Vagina (tissue), 2 donors: Measurements from ENCODE around the gene LCK. TPM values are rescaled to one million over a fixed set of nuclear protein-coding genes. Genes with fewer than 3 reads are reported as not detected.
"Not testable (repeated sequence)": the region's sequence is repeated elsewhere in the genome, so short reads cannot be mapped to it uniquely, and the experiment has no call there.

ENCODE experiments used
- DNase-seq, 2 donors: peaks; one replicate each; pipeline ENCODE4 v3.0.0-alpha.2; 2017; ENCODE audit errors: extremely low spot score in 2 of 2
- H3K27ac ChIP-seq: fragments of 200-600 bp; sonication (generic); one replicate; pipeline ENCODE4 v1.5.1; 2019
- H3K27me3 ChIP-seq: fragments of 200-600 bp; sonication (generic); one replicate; pipeline ENCODE4 v1.5.1; 2019
- H3K36me3 ChIP-seq, 2 donors: fragments of 200-600 bp; sonication (generic); one replicate each; pipeline ENCODE4 v1.5.1; 2017 to 2019
- H3K4me1 ChIP-seq: fragments of 200-600 bp; sonication (generic); one replicate; pipeline ENCODE4 v1.5.1; 2019
- H3K4me3 ChIP-seq, 2 donors: fragments of 200-600 bp; sonication (generic); 1 replicate in 1 of 2; 2 replicates in 1 of 2; pipeline ENCODE4 v1.5.1; 2016 to 2019
- H3K9me3 ChIP-seq: fragments of 200-600 bp; sonication (generic); one replicate; pipeline ENCODE4 v1.5.1; 2019
- POLR2A ChIP-seq, 2 donors: fragments of 450-650 bp; IDR thresholded peaks; one replicate each; pipeline ENCODE4 v1.6.1; 2017; ENCODE audit warnings: antibody characterized with exemption in 2 of 2, mild to moderate bottlenecking in 2 of 2, moderate library complexity in 2 of 2
- POLR2AphosphoS5 ChIP-seq, 2 donors: sonication (generic); formaldehyde crosslinking; IDR thresholded peaks; one replicate each; pipeline ENCODE4 v1.9.0; 2017; ENCODE audit warnings: antibody characterized with exemption in 2 of 2, mild to moderate bottlenecking in 2 of 2, low read depth in 1 of 2; ENCODE audit not compliant: insufficient read depth in 1 of 2
- intact Hi-C: fragments of 100-400 bp; cut with DNase I; formaldehyde crosslinking; loops from one replicate; pipeline ENCODE4 v1.15.1; 2023
- total RNA-seq: library from RNA; depleted of rRNA; stranded (reverse); fragments of >200 nt; gene quantifications from one replicate; pipeline ENCODE4 v1.2.3, GENCODE V29; 2016
- TF ChIP-seq, protein P1 (sequence below), 3 experiments: fragments of 450-650 bp in 2 of 3; fragments of 200-600 bp in 1 of 3; sonication (generic) in 1 of 3; IDR thresholded peaks; one replicate each; pipeline ENCODE4 v1.5.1; 2017 to 2019; ENCODE audit warnings: antibody characterized with exemption in 3 of 3, mild to moderate bottlenecking in 2 of 3, moderate library complexity in 2 of 3

Gene LCK
- total RNA-seq, 1 donor from 2014 or later, result 6.4 TPM

DNA sequence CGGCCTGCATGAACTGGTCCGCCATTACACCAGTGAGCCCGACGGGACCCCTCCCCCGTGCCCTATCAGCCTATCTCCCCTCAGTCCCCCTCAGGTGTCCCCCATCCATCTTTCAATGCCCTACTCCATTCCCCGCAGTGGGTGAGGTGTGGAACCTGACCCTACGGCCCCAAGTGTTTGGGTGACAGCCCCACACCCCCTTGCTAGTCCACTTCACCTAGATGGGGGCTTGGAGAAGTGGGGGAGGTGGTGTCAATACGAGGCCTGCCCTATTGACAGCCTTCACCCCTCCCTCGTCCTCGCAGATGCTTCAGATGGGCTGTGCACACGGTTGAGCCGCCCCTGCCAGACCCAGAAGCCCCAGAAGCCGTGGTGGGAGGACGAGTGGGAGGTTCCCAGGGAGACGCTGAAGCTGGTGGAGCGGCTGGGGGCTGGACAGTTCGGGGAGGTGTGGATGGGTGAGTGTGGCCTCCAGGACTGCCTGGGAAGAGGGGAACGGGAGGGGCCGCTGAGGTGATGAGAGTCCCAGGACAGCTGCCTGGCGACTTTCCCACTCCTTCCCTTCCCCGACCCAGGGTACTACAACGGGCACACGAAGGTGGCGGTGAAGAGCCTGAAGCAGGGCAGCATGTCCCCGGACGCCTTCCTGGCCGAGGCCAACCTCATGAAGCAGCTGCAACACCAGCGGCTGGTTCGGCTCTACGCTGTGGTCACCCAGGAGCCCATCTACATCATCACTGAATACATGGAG, 25.1 kb downstream of the LCK start:
- no peak for DNase-seq
- no peak for TF ChIP-seq POLR2A (IDR thresholded peaks at IDR 0.05)
- TF ChIP-seq, protein P1, sequence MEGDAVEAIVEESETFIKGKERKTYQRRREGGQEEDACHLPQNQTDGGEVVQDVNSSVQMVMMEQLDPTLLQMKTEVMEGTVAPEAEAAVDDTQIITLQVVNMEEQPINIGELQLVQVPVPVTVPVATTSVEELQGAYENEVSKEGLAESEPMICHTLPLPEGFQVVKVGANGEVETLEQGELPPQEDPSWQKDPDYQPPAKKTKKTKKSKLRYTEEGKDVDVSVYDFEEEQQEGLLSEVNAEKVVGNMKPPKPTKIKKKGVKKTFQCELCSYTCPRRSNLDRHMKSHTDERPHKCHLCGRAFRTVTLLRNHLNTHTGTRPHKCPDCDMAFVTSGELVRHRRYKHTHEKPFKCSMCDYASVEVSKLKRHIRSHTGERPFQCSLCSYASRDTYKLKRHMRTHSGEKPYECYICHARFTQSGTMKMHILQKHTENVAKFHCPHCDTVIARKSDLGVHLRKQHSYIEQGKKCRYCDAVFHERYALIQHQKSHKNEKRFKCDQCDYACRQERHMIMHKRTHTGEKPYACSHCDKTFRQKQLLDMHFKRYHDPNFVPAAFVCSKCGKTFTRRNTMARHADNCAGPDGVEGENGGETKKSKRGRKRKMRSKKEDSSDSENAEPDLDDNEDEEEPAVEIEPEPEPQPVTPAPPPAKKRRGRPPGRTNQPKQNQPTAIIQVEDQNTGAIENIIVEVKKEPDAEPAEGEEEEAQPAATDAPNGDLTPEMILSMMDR (IDR thresholded peaks at IDR 0.05), result no peak
- no peak for TF ChIP-seq POLR2AphosphoS5 (IDR thresholded peaks at IDR 0.05; ENCODE audit: insufficient read depth in 1 of 2, low read depth in 1 of 2)
- Histone ChIP-seq H3K4me1 (no peaks in the 10 kb centered on the region), H3K4me3 (no peak overlapping the region), H3K27ac (no peak overlapping the region), H3K36me3 (no peaks in the 10 kb centered on the region), H3K27me3 (no peaks in the 10 kb centered on the region), H3K9me3 (no peaks in the 10 kb centered on the region)
- intact Hi-C loops, result no loop called here

DNA sequence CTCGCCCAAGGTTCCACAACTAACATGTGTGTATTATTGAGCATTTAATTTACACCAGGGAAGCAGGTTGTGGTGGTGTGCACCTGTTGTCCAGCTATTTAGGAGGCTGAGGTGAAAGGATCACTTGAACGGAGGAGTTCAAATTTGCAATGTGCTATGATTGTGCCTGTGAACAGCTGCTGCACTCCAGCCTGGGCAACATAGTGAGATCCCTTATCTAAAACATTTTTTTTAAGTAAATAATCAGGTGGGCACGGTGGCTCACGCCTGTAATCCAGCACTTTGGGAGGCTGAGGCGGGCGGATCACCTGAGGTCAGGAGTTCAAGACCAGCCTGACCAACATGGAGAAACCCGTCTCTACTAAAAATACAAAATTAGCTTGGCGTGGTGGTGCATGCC, 33.7 kb downstream of the LCK start:
- H3K36me3 ChIP-seq, H3K27ac ChIP-seq, H3K4me1 ChIP-seq, H3K4me3 ChIP-seq, intact Hi-C loops, H3K27me3 ChIP-seq, H3K9me3 ChIP-seq, DNase-seq: not testable (repeated sequence)

DNA sequence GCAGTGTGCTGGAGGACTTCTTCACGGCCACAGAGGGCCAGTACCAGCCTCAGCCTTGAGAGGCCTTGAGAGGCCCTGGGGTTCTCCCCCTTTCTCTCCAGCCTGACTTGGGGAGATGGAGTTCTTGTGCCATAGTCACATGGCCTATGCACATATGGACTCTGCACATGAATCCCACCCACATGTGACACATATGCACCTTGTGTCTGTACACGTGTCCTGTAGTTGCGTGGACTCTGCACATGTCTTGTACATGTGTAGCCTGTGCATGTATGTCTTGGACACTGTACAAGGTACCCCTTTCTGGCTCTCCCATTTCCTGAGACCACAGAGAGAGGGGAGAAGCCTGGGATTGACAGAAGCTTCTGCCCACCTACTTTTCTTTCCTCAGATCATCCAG, 34.6 kb downstream of the LCK start:
- DNase-seq, result no peak
- Histone ChIP-seq H3K27me3 (no peaks in the 10 kb centered on the region), H3K27ac (no peak overlapping the region), H3K9me3 (no peaks in the 10 kb centered on the region), H3K4me1 (peaks cover 7% of the 10 kb centered on the region), H3K4me3 (no peak overlapping the region), H3K36me3 (no peaks in the 10 kb centered on the region)
- no peak for TF ChIP-seq POLR2AphosphoS5 (IDR thresholded peaks at IDR 0.05; ENCODE audit: insufficient read depth in 1 of 2, low read depth in 1 of 2)
- no peak for TF ChIP-seq POLR2A (IDR thresholded peaks at IDR 0.05)
- TF ChIP-seq, protein P1 (IDR thresholded peaks at IDR 0.05), result no peak
- intact Hi-C loops, result no loop called here

DNA sequence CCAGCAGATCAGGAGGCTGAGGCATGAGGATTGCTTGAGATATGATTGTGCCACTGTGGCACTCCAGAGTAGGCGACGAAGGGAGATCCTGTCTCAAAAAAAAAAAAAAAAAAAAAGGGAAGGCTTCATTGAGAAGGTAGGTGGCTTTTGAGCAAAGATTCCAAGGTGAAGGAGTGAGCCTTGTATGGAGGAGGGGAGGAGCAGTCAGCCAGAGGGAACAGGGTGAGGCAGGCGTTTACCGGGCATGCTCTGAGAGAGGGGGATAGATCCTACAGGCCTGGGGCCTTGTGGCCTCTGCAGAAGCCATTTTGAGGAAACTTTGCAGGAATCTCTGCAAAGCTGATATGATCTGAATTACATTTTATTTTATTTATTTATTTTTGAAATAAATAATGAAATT, 35.7 kb downstream of the LCK start:
- intact Hi-C loops, result no loop called here

DNA sequence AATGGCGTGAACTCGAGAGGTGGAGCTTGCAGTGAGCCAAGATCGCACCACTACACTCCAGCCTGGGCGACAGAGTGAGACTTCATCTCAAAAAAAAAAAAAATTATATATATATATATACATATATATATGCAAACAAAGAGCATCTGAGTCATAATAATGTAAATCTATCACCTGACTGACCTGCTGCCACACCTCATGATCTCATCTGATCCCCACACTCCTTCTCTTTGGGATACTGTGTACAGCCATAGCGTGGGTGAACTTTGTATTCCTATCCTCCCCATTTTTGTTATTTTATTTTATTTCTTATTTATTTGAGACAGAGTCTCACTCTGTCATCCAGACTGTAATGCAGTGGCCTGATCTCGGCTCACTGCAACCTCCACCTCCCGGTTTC, 38.2 kb downstream of the LCK start:
- TF ChIP-seq POLR2AphosphoS5 (IDR thresholded peaks at IDR 0.05; ENCODE audit: insufficient read depth in 1 of 2, low read depth in 1 of 2), result peak in 1 of 2 donors; percentile 62
- TF ChIP-seq POLR2A (IDR thresholded peaks at IDR 0.05), result no peak
- no peaks in the 10 kb centered on the region for H3K9me3 ChIP-seq
- no peaks in the 10 kb centered on the region for H3K36me3 ChIP-seq
- no peaks in the 10 kb centered on the region for H3K27me3 ChIP-seq
- H3K4me3 ChIP-seq, result no peak overlapping the region
- peaks cover 32% of the 10 kb centered on the region for H3K4me1 ChIP-seq
- DNase-seq, result no peak
- H3K27ac ChIP-seq, result no peak overlapping the region
- intact Hi-C loops, result no loop called here

More for the DNA sequence above, 35.7 kb downstream of the LCK start:
- Histone ChIP-seq H3K36me3 (no peaks in the 10 kb centered on the region), H3K27ac (no peak overlapping the region), H3K4me3 (no peak overlapping the region), H3K9me3 (no peaks in the 10 kb centered on the region), H3K27me3 (no peaks in the 10 kb centered on the region), H3K4me1 (peaks cover 13% of the 10 kb centered on the region)
- no peak for DNase-seq
- TF ChIP-seq POLR2A (IDR thresholded peaks at IDR 0.05) (no peak), POLR2AphosphoS5 (IDR thresholded peaks at IDR 0.05; ENCODE audit: insufficient read depth in 1 of 2, low read depth in 1 of 2) (no peak)
- TF ChIP-seq, protein P1 (IDR thresholded peaks at IDR 0.05), result no peak

DNA sequence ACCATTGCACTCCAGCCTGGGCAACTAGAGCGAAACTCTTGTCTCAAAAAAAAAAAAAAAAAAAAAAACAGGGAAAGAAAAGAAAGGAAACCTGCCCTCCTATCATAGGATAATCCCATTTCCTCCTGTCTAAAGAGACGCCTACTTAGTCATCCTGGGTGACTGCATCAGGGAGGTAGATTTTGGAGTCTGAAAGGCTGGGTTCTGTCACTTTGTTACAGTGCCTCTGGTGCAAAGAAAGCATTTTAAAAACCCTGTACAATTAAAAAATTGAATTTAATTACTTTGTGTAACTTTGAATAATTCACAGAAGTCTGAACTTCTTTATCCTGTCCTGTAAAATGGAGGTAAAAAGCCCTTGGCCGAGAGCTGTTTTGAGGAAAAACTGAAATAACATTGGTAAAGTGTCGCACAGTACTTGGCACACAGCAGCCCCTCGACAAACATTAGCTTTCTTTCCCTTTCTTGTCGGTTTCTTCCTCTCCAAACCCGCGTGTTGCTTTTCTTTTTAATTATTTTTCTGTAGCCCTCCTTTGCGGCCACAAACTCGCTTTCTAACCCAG, 40.2 kb downstream of the LCK start:
- Histone ChIP-seq H3K4me1 (peaks cover 37% of the 10 kb centered on the region), H3K27me3 (no peaks in the 10 kb centered on the region), H3K36me3 (no peaks in the 10 kb centered on the region), H3K27ac (peak overlapping the region; percentile 91), H3K4me3 (peak overlapping the region; percentile 82 to 95), H3K9me3 (no peaks in the 10 kb centered on the region)
- DNase-seq, result no peak
- intact Hi-C loops, result no loop called here
- TF ChIP-seq, protein P1 (IDR thresholded peaks at IDR 0.05), result no peak
- TF ChIP-seq POLR2A (IDR thresholded peaks at IDR 0.05) (no peak), POLR2AphosphoS5 (IDR thresholded peaks at IDR 0.05; ENCODE audit: insufficient read depth in 1 of 2, low read depth in 1 of 2) (no peak)
